Activated gamma-delta T cell treated with Interleukin-2 at 50 U/mL for 16 hours (primary cell): Measurements from ENCODE around the gene XXYLT1.
"Not testable (repeated sequence)": the region's sequence is repeated elsewhere in the genome, so short reads cannot be mapped to it uniquely, and the experiment has no call there.

Experiments
- DNase-seq: peaks from one replicate; pipeline ENCODE4 v3.0.0-alpha.2; 2020

XXYLT1 gene

DNA sequence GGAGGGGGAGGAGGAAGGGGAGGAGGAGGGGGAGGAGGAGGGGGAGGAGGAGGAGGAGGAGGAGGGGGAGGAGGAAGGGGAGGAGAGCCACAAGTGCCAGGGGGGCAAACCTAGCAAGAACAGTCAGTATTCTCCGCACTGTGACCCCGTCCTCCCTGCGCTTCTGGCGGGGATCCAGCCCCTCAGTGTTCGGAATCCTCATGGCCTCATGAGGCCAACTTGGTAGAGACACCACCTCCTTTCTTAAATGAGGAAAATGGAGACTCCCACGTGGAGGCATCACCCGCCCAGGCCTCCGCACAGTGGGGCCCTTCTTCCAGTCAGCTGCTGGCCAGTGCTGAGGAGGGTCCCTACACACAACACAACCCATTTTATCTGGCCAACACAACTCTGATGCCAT lies 163.4 kb downstream of the XXYLT1 start:
- DNase-seq: no peak

DNA sequence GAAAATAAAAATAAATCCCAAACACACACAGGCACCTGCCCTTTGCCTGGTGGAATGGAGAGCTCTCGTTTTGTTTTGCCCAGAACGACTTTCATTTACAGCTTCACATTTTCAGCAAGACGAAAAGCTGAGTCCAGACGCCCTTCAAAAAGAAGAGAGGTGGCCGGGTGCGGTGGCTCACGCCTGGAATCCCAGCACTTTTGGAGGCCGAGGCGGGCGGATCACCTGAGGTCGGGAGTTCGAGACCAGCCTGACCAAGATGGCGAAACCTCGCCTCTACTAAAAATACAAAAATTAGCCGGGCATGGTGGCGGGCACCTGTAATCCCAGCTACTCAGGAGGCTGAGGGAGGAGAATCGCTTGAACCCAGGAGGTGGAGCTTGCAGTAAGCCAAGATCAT lies 163.9 kb downstream of the XXYLT1 start:
- not testable (repeated sequence) for DNase-seq

DNA sequence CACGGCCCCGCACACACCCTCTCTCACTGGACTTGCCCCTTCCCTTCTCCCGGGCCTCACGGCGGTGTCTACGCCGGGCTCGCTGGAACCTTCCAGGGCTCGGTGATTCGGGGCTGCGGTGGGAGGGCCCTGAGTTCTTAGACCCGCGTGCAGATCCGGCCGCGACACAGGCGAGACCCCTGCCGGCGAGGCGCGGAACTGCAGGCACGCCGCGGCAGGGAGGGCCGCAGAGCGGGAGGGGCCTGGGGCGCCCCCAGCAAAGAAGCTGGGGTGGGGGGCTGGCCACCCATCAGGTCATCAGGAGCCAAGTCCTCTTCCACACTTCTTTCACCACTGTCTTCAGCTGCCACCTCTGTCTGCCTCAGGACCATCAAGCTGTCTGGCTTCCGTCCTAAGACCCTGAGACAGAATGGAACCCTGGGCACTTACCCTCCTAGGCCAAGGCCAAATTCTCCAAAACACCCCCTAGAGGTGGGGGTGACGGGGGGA lies 164.5 kb downstream of the XXYLT1 start:
- DNase-seq: peak; percentile 66

DNA sequence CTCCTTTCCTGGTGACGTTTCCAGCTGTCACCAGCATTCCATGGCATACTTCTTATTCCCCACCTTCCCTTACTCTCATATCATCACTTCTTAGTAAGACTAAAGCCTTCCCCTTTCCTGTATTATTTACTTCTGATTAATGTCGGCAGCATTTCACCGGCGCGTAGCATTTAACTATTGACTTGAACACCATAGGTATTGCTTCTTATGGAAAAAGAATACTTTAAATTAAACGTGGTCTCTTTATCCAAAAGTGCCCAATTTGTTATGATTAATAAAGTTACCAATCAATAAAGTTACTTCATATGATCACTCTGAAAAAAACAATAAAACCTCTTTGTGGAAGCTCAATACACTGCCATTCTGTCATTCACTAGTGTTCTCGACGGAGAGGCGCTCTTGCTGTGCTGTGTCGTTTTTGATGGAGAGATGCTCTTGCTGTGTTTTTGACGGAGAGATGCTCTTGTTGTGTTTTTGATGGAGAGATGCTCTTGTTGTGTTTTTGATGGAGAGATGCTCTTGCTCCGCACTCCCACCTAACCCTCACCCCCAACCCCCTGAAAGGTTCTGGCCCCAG lies 165.0 kb downstream of the XXYLT1 start:
- DNase-seq: no peak

DNA sequence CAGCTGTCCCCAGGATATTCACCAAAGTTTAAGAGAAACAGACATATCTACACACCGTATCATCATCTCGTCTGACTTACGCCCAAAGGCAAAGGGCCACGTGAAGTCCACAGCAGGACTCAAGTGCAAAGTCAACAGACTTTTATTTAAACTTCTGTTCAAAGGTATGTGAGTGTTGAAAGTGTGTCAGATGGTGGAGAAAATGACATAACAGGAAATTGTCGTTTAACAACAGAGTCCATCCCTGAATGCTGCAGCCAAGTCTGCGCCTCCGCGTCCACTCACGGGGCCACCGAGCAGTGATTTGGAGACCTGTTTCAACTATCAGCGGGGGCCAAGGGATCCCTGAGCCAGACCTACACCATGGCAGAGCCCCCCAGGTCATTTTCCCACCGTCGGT lies 165.6 kb downstream of the XXYLT1 start:
- no peak for DNase-seq

DNA sequence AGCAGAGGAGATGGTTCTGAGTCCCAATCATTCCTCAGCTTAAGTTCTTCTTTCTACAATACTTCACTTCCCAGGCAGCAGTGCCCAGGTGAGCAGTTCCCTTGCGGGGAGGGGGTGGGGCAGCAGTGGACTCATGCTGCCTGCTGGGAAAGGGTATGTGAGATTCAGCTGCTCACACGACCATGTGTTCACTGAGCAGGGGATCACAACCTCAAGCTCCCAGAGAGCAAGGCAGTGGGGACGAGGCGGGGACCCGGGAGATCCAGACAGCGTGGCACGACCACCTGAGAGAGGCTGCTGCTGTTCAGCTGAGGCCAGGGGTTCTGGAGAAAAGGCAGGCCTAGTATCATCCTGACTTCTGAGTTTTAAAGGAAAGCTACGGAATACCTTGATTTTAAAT lies 166.6 kb downstream of the XXYLT1 start:
- no peak for DNase-seq

DNA sequence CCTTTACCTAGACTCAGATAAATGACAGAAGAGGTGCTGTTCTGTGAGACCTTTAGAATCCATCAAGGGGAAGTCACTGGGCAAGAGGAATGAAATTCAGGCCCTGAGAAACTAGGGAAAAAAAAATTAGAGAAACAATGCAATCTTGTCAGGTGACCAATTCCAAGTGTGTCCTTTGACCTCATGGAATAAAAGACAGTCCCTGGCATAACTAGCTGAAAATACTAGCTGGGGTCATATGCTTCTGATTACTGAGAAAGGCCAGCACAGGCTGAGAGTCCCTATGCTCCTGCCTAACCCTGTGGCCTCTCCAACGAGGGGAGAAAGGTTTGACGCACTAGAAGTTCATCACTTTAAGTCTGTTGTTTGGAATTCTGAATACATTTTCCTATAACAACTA lies 167.3 kb downstream of the XXYLT1 start:
- no peak for DNase-seq

DNA sequence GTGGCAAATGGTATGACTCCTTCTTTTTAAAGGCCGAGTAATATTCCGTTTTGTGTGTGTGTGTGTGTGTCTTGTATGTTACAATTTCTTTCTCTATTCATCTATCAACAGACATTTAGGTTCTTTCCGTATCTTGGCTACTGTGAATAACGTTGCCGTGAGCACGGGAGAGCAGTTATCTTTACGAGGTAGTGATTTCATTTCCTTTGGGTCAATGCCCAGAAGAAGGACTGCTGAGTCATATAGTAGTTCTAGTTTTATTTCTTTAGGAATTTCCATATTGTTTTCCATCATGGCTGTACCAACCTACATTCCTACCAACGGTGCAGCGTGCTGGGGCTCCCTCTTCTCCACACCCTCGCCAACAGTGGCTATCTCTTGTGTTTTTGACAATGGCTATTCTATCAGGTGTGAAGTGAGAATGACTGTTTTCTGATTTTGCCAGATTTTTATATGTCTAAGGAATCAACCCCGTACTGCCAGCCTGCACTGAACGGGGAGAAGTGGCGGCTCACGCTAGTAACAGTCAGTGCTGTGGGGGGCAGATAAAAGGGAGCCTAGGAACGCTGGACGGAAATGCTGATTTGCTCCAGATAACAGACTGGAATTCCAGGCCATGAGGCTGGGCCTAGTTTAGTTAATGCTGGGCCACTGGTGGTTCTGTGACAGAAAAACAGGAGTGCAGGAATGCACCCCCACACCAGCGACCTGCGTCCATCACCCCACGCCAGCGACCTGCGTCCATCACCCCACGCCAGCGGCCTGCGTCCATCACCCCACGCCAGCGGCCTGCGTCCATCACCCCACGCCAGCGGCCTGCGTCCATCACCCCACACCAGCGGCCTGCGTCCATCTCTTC lies 168.1 kb downstream of the XXYLT1 start:
- DNase-seq: no peak

DNA sequence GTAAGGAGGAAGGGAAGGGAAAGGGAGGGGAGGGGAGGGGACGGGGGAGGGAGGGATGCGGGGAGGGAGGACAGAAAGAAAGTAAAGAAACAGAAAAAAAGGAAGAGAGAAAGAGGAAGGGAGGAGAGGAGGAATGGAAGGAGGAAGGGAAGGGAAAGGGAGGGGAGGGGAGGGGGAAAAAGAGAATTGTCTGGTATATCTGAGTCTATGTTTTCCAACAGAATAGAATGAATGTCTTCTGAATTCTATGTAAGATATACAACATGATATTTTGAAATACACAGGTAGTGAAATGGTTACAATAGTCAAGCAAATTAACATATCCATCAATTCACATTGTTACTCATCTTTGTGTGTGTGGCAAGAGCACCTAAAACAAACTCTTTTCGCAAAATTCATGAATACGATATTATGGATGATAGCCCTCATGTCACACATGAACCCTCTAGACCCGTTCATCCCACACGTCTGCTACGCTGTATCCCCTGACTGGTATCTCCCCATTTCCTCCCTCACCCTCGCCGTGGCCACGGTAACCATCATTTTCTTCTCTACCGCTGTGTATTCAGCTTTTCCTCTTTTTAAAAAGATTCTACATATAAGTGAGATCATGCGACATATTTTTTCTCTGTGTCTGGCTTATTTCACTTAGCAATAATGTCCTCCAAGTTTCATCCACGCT lies 168.9 kb downstream of the XXYLT1 start:
- no peak for DNase-seq

DNA sequence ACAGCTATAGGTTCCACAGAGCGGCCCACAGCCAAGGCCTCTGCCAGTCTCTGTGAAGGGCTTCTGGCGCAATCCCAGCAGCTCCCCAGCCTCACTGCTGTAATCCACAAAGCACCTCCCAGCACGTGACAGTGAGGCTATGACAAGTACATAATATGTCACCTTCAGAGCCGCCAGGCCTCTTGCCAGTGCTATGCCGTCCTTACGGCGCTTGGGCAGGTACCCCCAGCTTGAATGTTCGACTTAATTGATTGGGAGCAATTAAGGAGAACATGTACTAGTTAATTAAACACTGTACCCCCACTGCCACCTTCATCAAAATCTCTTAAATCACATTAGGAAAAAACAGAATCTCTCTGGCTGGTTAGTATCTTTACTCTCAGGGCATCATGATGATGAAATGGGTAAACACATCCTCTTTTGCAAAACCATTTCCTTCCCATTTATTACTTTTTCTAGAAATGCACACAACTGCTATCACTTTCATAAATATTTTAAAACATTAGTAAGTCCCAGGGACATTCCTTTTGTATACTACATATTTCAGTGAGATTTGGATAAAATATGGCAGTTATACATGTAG lies 169.9 kb downstream of the XXYLT1 start:
- DNase-seq: no peak

DNA sequence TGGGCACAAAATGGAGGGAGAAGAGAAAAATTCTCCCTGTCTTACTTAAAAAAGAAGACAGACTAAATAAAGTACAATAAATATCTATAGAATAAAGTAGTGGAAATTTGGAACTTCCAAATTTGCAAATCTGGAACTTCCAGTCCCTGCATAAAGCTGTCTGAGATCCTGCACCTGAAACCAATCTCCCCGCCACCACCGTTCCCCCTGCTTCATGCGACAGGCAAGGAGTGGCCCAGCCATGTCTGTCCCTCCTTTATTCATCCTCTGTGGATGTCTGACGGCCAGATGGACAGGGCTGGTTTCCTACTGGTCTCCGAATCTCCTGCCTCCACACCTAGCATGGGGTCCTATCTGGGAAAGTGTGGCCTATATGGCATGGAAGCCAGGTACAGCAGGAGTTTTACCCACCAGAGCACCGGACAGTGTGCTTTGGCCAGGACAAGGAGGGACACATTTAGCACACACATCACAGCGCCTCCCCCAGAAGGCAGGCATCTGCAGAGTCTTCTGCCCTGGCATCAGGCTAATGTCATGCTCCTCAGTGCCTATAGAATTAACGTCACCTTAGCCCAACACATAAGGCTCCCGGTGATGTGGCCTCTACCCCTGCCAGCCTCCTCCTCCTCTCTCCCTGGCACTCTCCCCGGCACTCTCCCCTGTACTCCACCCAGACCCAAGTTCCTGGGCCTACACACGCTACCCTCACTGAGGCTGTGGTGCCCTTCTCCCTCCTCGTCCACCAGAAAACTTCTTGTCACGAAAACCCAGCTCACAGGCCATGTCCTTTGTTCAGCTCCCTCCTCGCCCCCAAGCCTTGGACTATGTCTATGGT lies 170.8 kb downstream of the XXYLT1 start:
- no peak for DNase-seq

DNA sequence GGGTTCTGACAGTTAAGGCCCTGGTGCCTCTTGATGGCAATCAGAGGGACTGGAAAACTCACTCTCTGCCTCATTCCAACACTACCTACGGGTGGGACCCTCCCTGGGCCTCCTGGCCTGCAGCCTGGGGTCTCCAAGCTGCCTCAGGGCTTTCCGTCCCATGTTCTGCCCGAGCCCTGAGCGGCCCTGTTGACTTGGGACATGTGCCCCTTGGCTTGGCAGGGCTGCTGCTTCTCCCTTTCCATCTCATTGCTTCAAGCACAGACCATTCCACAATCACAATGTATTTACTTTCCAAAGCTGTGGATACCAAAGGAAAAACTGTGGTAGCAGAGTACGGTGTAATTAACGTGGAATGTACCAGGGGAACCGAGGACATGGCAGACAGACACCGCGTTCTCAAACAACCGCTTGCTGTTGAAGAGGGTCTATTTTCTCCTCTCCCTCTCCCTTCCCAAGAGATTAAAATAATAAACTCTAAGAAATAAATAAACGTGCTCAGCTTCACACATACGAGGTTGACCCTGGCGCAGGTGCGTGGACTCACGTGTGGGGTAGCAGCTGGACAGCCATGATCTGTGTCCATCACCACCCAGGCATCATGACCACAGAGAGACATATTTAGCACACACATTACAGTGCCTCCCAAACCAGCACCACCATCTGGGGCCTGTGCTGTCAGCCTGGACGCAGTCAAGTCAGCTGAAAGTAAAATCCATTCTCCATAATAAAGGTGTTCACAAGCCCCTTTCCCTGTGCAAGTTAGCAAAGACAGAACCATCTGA lies 172.0 kb downstream of the XXYLT1 start:
- DNase-seq: no peak

DNA sequence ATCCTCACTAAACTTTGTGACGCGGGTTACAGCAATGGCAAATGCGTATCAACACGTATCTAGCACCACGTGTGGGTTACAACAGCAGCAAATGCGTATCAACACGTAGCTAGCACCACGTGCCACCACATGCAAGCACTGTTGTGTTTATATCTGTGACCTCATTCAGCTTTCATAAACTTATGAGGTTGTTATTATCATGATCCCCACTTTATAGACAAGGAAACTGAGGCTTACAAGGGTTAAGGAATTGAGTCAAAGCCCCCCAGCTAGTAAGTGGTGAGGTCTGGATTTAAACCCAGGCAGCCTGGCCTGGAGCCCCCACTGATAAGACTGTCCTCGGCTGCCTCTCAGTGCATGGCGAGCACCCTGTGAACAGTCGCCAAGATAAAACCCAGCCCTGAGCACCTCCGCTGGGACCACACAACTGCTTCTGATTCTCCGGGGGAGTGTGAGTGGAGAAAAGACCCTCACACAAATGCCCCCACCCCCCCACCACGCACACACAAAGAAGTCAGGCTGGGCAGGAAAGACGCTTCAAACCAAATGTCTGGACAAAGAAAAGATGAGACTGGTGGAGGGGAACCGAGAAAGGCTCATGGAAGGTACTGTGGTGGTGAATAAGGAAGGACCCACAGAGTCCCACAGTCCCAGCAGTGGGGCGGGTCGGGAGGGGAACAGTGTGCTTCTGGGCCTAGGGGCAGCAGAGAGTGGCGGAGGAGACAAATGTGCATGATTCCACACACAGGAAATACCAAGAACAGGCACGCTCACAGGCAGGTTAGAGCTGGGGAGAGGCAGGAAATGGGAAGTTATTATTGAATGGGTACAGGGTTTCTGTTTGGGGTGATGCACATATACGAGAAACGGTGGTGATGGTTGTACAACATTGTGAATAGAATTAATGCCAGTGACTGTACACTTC lies 173.4 kb downstream of the XXYLT1 start:
- no peak for DNase-seq

DNA sequence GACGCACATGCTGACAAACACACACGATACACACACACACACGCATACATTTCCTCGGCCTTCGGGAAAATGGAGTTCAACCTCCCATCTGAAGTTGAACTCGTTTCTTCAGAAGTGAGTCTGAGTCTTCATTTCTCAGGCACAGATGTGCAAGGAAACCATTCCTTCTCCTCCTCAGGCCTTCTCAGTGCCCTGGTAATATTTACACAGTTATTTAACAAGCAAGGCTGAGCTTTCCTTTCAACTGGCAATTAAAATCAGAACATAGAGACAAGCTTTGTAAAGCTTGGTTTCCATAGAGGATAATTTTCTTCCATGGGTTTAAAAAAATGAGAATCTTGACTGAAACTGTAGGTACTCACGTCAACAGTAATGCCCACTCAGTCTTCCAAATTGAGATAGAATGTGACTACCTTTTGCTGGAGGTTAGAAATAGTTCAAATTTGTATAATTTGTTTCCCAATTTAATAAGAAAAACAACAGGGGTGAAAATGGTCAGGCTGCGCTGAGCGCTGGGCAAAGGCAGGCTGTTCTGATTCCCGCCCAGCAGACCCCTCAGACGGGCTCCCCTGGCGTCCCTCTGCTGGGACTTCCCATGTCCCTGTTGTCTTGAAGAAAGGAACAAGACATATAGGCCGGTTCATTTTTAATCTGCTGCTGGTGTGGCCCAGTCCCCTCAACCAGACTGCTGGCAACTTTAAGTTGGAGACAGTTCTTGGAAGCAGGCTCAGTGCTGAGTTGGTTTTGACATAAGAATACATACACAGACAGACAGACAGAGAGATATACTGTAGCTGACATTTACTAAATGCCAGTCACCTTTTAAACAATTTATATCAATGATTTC lies 174.3 kb downstream of the XXYLT1 start:
- DNase-seq: no peak

DNA sequence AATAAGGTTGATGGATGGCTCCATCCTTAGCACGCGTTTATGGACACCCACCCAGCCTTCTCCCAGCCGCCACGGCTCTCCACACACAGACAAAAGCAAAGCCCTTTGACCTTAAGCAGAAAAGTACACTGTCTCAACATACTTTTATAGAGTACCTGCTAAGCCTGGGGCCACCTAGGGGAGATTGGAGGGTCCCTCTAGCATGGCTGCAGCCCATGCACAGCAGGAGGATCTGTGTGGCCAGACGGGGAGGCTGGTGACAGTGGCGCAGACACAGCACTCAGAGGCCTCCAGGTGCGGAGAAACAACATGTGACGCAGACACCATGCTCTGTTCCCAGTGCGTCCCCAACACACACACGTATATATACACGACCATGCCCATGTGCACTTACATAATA lies 174.9 kb downstream of the XXYLT1 start:
- no peak for DNase-seq

DNA sequence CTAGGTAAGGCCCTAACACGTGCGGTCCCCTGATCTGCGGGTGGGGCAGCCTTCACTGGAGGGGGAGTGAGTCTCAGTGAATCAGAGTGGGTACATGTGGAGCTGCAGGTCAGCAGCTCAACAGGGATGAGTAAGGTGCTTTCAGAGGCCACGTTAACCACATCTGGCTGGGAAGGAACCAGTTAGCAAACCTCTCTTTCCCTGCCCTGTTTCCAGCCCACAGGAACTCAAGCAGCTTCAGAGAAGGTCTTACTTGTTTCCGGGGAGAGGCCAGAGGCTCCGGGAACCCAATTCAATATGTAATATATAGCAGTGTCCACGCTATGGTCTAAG lies 175.3 kb downstream of the XXYLT1 start:
- no peak for DNase-seq

DNA sequence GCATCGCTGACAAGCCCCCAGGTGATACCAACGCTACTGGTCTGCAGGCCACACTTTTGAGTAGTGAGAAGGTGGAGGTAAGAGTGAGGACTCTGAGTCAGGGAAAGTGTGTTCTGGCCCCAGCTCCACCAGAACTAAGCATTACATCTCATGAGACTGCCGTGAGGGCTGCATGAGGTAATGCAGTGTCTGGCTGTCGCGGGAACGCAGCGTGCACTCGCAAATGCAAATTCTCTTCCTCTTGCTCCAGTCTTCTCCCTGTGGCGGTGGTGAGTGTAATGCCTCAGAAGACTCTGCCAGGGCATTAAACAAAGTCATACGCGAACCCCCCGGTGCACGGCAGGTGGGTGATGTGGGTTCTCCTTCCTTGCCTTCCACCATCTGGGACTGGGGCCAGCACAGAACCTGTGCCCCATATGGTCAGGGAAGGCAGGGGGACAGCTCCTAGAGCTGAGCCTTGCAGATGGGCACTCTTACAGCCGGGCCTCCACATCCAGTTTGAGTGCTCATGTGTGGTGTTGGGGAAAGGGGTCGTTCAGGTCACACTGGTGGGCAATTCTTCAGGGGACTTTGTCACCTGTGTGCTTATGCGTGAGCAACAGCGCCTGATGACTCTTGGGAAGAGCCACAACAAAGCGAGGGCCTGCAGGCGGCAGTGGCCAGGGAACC lies 175.8 kb downstream of the XXYLT1 start:
- no peak for DNase-seq

DNA sequence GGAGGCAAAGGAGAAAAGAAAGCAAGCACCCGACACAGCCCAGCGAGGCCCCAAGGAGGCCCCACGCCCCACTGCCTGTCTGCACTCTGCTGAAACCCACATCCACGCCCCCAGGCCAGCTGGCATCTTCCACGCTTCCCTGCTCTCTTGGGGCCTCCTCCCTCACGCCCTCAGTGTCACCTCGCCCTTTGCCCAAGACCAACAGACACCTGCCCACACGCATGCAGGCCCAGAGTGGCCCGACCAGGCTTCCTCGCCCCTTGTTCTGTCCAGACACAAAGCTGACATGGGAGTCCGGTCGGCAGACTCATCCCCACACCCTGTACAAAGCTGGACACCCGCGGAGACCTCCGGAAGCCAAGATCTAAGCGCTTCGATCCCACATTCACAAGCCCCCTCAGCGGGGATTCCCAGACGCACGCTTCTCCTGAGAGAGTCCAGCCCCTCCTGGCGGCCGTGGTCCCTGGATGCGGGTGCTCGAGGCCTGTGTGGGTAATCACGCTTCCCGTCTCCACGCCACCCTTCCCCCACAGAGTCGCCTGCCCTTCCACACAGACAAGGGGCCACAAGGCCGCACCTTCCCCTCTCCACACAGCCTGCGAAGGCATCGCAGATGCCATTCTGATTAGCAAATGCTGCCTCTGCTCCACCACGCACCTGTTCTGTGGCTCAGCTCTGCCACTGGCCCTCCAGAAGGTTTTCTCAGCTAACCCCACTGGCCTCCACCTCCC lies 176.6 kb downstream of the XXYLT1 start:
- no peak for DNase-seq

DNA sequence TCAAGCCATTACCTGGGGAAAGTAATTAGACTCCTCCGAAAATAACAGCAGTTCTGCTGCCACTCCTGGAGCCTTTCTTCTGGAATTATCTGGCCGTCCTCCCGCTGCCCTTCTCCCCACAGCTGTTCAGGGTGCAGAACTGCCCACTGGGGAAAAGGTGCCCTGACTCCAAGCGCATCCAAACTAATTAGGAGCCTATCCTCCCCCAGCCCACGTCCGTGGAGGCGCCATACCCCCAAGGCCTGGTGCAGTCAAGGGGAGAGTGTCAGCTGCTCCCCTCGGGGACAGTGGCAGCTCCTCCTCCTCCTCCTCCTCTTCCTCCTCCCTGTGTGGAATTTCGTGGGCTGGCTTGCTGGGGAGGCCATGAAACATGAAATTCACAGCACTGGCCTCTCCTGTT lies 177.2 kb downstream of the XXYLT1 start:
- DNase-seq: no peak
